Keratinocyte (primary cell): ENCODE results near the gene RASAL3. TPM values are rescaled to one million over a fixed set of nuclear protein-coding genes. Genes with fewer than 3 reads are reported as not detected.

ENCODE experiments used
- DNase-seq: peaks from one replicate; pipeline ENCODE4 v3.0.0-alpha.2; 2011; ENCODE audit warnings: low read depth, missing footprints, low spot score
- FAIRE-seq: peaks from 2 replicates; lab custom pipeline; 2011; peaks lifted over from hg19 to GRCh38; lab: Jason Lieb, UNC
- H2AFZ ChIP-seq: 2 replicates; pipeline ENCODE4 v1.6.0; 2012; ENCODE audit warnings: low read length, control low read depth, inconsistent platforms; ENCODE audit not compliant: control insufficient read depth
- H3K27ac ChIP-seq: 2 replicates; pipeline ENCODE4 v1.5.1; 2011; ENCODE audit warnings: low read length; ENCODE audit not compliant: control insufficient read depth, insufficient read depth
- H3K27me3 ChIP-seq: 3 replicates; pipeline ENCODE4 v1.6.0; 2011; ENCODE audit warnings: low read length; ENCODE audit not compliant: control insufficient read depth, insufficient read depth; ENCODE audit errors: extremely low read depth
- H3K36me3 ChIP-seq, 2 experiments: 2 replicates in 1 of 2; 3 replicates in 1 of 2; pipeline ENCODE4 v1.5.1; 2011; ENCODE audit warnings: low read length in 2 of 2, mild to moderate bottlenecking in 1 of 2; ENCODE audit not compliant: control insufficient read depth in 2 of 2, insufficient read depth in 2 of 2; ENCODE audit errors: extremely low read depth in 1 of 2
- H3K4me1 ChIP-seq: 3 replicates; pipeline ENCODE4 v1.5.1; 2011; ENCODE audit warnings: low read length; ENCODE audit not compliant: control insufficient read depth, insufficient read depth; ENCODE audit errors: extremely low read depth
- H3K4me2 ChIP-seq: 3 replicates; pipeline ENCODE4 v1.6.0; 2011; ENCODE audit warnings: low read depth, low read length; ENCODE audit not compliant: control insufficient read depth, insufficient read depth; ENCODE audit errors: extremely low read depth
- H3K4me3 ChIP-seq, 3 experiments: fragments of 200-600 bp in 1 of 3; sonication (generic) in 1 of 3; 2 replicates in 2 of 3; 3 replicates in 1 of 3; pipeline ENCODE4 v1.5.1; 2011 to 2016; ENCODE audit warnings: low read length in 3 of 3, mild to moderate bottlenecking in 3 of 3, control low read depth in 2 of 3, inconsistent platforms in 1 of 3, low read depth in 1 of 3, mixed read lengths in 1 of 3, mixed run types in 1 of 3, moderate library complexity in 1 of 3; ENCODE audit not compliant: control insufficient read depth in 2 of 3, insufficient read depth in 2 of 3; ENCODE audit errors: extremely low read depth in 1 of 3
- H3K79me2 ChIP-seq: 2 replicates; pipeline ENCODE4 v1.6.0; 2012; ENCODE audit warnings: low read length; ENCODE audit not compliant: control insufficient read depth, insufficient read depth
- H3K9ac ChIP-seq: 3 replicates; pipeline ENCODE4 v1.6.0; 2011; ENCODE audit warnings: low read length; ENCODE audit not compliant: control insufficient read depth, insufficient read depth; ENCODE audit errors: extremely low read depth
- H3K9me1 ChIP-seq: 3 replicates; pipeline ENCODE4 v1.6.0; 2011; ENCODE audit warnings: low read length; ENCODE audit not compliant: control insufficient read depth, insufficient read depth; ENCODE audit errors: extremely low read depth
- H3K9me3 ChIP-seq: 2 replicates; pipeline ENCODE4 v1.5.1; 2012; ENCODE audit warnings: low read depth, low read length; ENCODE audit not compliant: control insufficient read depth
- H4K20me1 ChIP-seq: 3 replicates; pipeline ENCODE4 v1.6.0; 2011; ENCODE audit warnings: low read length; ENCODE audit not compliant: control insufficient read depth, insufficient read depth; ENCODE audit errors: extremely low read depth
- EZH2 ChIP-seq: IDR thresholded peaks from one replicate; pipeline ENCODE4 v1.6.1; 2012; ENCODE audit warnings: inconsistent platforms, mild to moderate bottlenecking, low read length, moderate library complexity
- dilution Hi-C: fragments of 300-500 bp; cut with MboI; formaldehyde crosslinking; loops from one replicate; pipeline ENCODE4 v1.7.0; 2020; ENCODE audit warnings: low sequenced_read_pairs; ENCODE audit not compliant: extremely low pct_ligation_motif_present
- polyA plus RNA-seq, 5 experiments: library from polyadenylated mRNA; depleted of rRNA in 3 of 5; stranded (reverse) in 3 of 5; stranded (forward) in 1 of 5; unstranded in 1 of 5; fragments of >200 nt; gene quantifications; 1 replicate in 1 of 5; 2 replicates in 3 of 5; 3 replicates in 1 of 5; pipeline versions ENCODE4 v1.2.1 to v1.2.3, GENCODE V29; 2011 to 2012; ENCODE audit warnings: missing spikeins in 2 of 5, low read depth in 1 of 5, low replicate concordance in 1 of 5
- TF ChIP-seq, protein P1 (sequence below), 3 experiments: IDR thresholded peaks in 1 of 3; conservative IDR thresholded peaks in 1 of 3; optimal IDR thresholded peaks in 1 of 3; 2 replicates in 2 of 3; 3 replicates in 1 of 3; pipeline versions ENCODE3 to v1.5.1; 2011; ENCODE audit warnings: low read length in 3 of 3, mild to moderate bottlenecking in 3 of 3, moderate library complexity in 2 of 3, control low read depth in 1 of 3, inconsistent platforms in 1 of 3; ENCODE audit not compliant: insufficient read depth in 2 of 3; ENCODE audit errors: extremely low read depth in 1 of 3

The RASAL3 gene
- polyA plus RNA-seq, 1 donor (not counting 4 experiments of a cell fraction or from before 2014, with no cell fraction given): not detected

GRCh38 chr19:15455996-15456395, 8.3 kb downstream of the RASAL3 start:
- dilution Hi-C loops: no loop called here
- no peak for TF ChIP-seq EZH2
- TF ChIP-seq, protein P1, sequence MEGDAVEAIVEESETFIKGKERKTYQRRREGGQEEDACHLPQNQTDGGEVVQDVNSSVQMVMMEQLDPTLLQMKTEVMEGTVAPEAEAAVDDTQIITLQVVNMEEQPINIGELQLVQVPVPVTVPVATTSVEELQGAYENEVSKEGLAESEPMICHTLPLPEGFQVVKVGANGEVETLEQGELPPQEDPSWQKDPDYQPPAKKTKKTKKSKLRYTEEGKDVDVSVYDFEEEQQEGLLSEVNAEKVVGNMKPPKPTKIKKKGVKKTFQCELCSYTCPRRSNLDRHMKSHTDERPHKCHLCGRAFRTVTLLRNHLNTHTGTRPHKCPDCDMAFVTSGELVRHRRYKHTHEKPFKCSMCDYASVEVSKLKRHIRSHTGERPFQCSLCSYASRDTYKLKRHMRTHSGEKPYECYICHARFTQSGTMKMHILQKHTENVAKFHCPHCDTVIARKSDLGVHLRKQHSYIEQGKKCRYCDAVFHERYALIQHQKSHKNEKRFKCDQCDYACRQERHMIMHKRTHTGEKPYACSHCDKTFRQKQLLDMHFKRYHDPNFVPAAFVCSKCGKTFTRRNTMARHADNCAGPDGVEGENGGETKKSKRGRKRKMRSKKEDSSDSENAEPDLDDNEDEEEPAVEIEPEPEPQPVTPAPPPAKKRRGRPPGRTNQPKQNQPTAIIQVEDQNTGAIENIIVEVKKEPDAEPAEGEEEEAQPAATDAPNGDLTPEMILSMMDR (optimal IDR thresholded peaks at IDR 0.05 in 1 of 3, IDR thresholded peaks at IDR 0.05 in 1 of 3, conservative IDR thresholded peaks at IDR 0.05 in 1 of 3; ENCODE audit: extremely low read depth in 1 of 3, insufficient read depth in 2 of 3, low read length in 3 of 3): no peak
- no peak for FAIRE-seq
- H3K27me3 ChIP-seq: peaks cover 65% of the 10 kb centered on the region
- no peak overlapping the region for H3K27ac ChIP-seq
- no peak for DNase-seq
- no peak overlapping the region for H2AFZ ChIP-seq
- no peak overlapping the region for H3K4me2 ChIP-seq
- H3K4me3 ChIP-seq: no peak overlapping the region
- no peak overlapping the region for H3K9ac ChIP-seq
- H3K9me3 ChIP-seq: no peaks in the 10 kb centered on the region
- peaks cover 3% of the 10 kb centered on the region for H3K4me1 ChIP-seq
- no peaks in the 10 kb centered on the region for H4K20me1 ChIP-seq
- H3K79me2 ChIP-seq: no peaks in the 10 kb centered on the region
- no peaks in the 10 kb centered on the region for H3K36me3 ChIP-seq
- no peaks in the 10 kb centered on the region for H3K9me1 ChIP-seq

DNA sequence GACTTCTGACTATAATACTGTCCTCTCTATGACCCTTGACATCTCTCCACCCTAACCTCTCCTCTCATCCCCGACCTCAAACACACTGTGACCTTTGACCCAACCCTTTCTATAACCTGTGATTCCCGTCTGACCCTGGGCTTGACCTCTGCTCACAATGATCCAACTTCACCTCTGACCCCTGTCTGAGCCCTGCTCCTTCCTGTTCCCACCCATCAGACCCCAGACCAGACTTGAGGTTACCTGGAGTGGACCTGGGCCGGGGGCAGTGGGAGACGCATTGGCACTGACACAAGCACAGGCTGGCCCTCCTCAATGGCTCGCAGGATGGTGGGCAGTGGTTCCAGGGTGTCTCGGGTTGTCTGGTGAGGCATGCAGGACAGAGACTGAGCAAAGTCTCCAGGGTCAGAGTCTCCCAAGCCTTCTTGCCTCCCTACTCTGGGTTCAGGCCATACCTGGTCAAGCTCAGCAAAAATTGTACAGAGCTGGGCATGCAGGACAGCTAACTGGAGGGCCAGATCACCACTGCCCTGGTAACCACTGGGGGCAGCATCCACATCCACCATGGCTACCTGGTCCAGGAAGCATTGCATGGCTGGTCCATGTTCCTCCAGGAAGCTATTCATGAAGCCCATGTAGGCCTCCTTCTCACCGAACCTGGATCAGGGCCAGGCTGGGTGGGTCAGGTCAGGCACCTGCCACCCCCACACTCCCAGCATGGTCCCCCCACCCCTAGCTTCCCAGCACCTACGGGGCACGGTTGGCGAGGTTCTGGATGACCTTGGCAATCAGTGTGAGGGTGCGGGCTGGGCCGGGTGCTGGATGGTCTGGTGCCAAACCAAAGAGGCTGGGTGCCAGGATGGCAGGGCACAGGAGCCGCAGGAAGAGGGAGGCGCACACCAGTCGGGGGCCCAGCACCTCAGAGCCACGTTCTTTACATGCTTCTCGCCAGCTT, 10.2 kb downstream of the RASAL3 start:
- dilution Hi-C loops: no loop called here
- DNase-seq (no peak), FAIRE-seq (no peak)

More for the DNA sequence above, 10.2 kb downstream of the RASAL3 start:
- Histone ChIP-seq H3K27ac (no peak overlapping the region), H3K4me1 (peaks cover 3% of the 10 kb centered on the region), H3K9ac (no peak overlapping the region), H2AFZ (no peak overlapping the region), H3K9me1 (no peaks in the 10 kb centered on the region), H3K79me2 (no peaks in the 10 kb centered on the region), H3K27me3 (peaks cover 61% of the 10 kb centered on the region), H4K20me1 (no peaks in the 10 kb centered on the region), H3K4me3 (no peak overlapping the region), H3K4me2 (no peak overlapping the region), H3K9me3 (no peaks in the 10 kb centered on the region), H3K36me3 (no peaks in the 10 kb centered on the region)
- TF ChIP-seq, protein P1 (optimal IDR thresholded peaks at IDR 0.05 in 1 of 3, IDR thresholded peaks at IDR 0.05 in 1 of 3, conservative IDR thresholded peaks at IDR 0.05 in 1 of 3; ENCODE audit: extremely low read depth in 1 of 3, insufficient read depth in 2 of 3, low read length in 3 of 3): peak; percentile 22 to 46 (median 34)
- no peak for TF ChIP-seq EZH2
